ENCODE data around the gene F5. TPM values are rescaled to one million over a fixed set of nuclear protein-coding genes. Genes with fewer than 3 reads are reported as not detected.
"Not testable (repeated sequence)": the region's sequence is repeated elsewhere in the genome, so short reads cannot be mapped to it uniquely, and the experiment has no call there.

F5 gene
- total RNA-seq, 2 donors from 2014 or later: 55.2 to 144 TPM

DNA sequence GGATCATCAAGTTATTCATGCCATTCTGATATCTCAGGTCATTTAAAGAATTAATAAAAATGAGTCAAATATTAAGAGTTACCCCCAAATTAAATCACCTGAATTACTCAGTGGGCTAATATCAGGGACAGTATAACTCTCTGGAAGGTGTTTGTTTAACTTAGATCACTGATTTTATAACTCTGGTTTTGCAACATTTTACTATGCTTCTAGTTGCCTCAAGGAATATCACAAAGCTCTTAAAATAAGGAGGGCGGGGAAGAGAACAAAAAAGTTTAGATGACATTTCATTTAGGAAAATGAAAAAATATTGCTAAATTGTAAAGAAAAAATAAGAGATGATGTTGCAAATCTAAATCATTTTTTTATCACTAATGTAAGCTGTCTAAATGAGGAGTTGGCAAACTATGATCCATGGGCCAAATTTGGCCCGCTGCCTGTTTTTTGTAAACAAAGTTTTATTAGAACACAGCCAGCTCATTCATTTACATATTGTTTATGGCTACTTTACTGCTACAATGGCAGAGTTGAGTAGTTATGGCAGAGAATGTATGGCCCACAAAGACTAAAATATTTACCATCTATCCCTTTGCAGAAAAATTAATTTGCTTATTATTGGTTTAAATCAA lies 68.6 kb downstream of the F5 start:
- no peaks in the 10 kb centered on the region for H3K27me3 Mint-ChIP-seq
- H3K4me1 Mint-ChIP-seq: no peaks in the 10 kb centered on the region
- no peak for ATAC-seq (replicated peaks)
- H3K9me3 Mint-ChIP-seq: no peaks in the 10 kb centered on the region
- H3K36me3 Mint-ChIP-seq (ENCODE audit: low read depth): no peaks in the 10 kb centered on the region
- no peak overlapping the region for H3K4me3 Mint-ChIP-seq
- H3K27ac Mint-ChIP-seq: no peak overlapping the region

DNA sequence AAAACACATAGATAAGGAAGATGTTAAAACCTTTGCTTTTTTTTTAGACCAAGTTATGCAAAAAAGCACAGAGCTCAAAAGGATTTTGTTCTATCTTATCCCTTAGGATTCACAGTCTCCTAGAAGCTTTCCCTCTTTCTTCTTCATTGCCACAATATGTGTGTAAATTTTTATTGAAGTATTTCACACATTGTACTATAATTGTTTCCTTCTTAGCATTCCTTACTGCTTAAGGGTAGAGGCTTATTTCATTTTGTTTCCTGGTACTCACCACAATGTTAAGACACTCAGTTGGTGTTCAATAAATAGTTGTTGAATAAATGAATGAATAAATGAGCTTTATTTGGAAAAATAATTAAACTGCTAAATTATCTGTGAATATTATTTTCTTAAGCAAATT lies 70.6 kb downstream of the F5 start:
- H3K27me3 Mint-ChIP-seq: no peaks in the 10 kb centered on the region
- no peaks in the 10 kb centered on the region for H3K4me1 Mint-ChIP-seq
- no peak for ATAC-seq (replicated peaks)
- no peak overlapping the region for H3K4me3 Mint-ChIP-seq
- no peaks in the 10 kb centered on the region for H3K36me3 Mint-ChIP-seq (ENCODE audit: low read depth)
- no peak overlapping the region for H3K27ac Mint-ChIP-seq
- H3K9me3 Mint-ChIP-seq: no peaks in the 10 kb centered on the region

GRCh38 chr1:169514566-169515270 lies 71.6 kb downstream of the F5 start:
- ATAC-seq (replicated peaks): no peak
- no peak overlapping the region for H3K4me3 Mint-ChIP-seq
- H3K4me1 Mint-ChIP-seq: peaks cover 6% of the 10 kb centered on the region
- H3K27me3 Mint-ChIP-seq: no peaks in the 10 kb centered on the region
- H3K27ac Mint-ChIP-seq: no peak overlapping the region
- H3K9me3 Mint-ChIP-seq: no peaks in the 10 kb centered on the region
- H3K36me3 Mint-ChIP-seq (ENCODE audit: low read depth): no peaks in the 10 kb centered on the region

DNA sequence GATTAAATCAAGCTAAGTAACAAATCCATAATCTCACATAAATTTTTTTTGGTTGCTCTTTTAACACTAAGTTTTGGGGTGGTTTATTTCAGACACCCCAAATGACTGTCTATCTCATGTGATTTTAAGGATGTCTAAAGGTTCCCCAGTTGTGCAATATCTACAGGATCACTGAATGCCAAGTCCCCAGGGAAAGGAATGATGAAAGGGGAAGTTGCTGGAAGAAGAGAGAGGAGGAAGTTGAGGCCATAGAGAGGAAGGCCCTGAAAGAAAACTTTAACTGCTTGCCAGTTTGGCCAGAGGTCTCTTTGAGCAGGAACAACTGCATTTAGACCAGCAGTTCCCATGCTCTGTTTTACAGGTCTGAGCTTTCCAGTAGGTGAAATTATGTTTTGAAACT lies 73.1 kb downstream of the F5 start:
- no peak overlapping the region for H3K4me3 Mint-ChIP-seq
- no peak overlapping the region for H3K27ac Mint-ChIP-seq
- no peaks in the 10 kb centered on the region for H3K27me3 Mint-ChIP-seq
- no peaks in the 10 kb centered on the region for H3K9me3 Mint-ChIP-seq
- H3K4me1 Mint-ChIP-seq: peaks cover 6% of the 10 kb centered on the region
- H3K36me3 Mint-ChIP-seq (ENCODE audit: low read depth): no peaks in the 10 kb centered on the region
- ATAC-seq (replicated peaks): no peak

DNA sequence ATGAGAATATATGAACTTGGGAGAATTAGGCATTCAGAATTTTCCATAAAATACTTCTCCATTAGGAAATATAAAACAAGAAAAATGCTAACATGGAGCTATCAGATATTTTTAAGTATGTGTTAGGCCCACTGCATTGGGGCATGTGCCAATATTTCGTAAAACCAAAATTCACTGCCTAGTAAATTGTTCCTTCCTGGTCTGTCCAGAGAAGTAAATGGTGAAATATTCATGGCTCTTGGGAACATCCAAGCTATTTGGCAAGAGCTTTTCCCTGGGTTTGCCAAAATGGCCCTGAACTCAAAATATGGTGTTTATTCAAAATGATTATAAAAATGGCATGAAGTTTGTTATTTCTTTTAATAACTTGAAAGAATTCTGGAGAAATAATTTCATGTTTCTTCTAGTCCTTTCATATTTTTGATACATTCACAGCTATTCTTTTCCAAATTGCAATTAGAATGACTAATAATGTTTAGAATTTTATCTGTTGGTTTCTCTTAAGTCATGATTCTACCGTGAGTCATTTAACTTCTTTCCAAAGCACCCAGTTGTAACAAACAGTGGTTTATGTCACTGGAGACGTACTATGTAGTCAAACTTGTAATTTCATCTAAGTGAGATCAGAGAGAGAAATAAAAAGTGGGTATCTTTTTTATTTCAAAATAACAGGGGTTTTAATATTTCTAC lies 74.8 kb downstream of the F5 start:
- Mint-ChIP-seq H3K27me3 (no peaks in the 10 kb centered on the region), H3K9me3 (no peaks in the 10 kb centered on the region), H3K4me1 (peaks cover 6% of the 10 kb centered on the region), H3K4me3 (no peak overlapping the region), H3K27ac (peak overlapping the region; percentile 60), H3K36me3 (ENCODE audit: low read depth) (no peaks in the 10 kb centered on the region)
- peak; percentile 93 for ATAC-seq (replicated peaks)

DNA sequence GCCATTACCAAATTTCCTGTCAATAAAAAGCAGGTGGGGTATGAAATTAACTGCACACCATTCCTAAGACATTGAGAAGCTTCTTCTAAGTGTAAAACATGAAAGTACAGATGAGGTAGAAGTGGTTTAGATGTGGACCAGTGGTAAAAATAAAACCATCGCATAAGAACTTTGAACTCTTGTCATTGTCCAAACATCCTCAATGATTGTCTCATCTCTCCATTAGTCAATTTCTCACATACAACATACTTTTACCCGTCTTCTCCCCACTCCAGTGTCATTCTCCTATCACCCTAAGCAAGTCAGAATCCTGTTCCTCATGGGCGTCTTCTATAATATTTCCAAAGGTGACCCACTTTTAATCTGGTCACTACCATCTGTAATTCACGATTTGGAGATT lies 76.2 kb downstream of the F5 start:
- H3K36me3 Mint-ChIP-seq (ENCODE audit: low read depth): no peaks in the 10 kb centered on the region
- H3K9me3 Mint-ChIP-seq: no peaks in the 10 kb centered on the region
- H3K4me1 Mint-ChIP-seq: peaks cover 6% of the 10 kb centered on the region
- H3K27me3 Mint-ChIP-seq: no peaks in the 10 kb centered on the region
- no peak for ATAC-seq (replicated peaks)
- H3K27ac Mint-ChIP-seq: no peak overlapping the region
- no peak overlapping the region for H3K4me3 Mint-ChIP-seq

GRCh38 chr1:169509354-169509753 lies 76.9 kb downstream of the F5 start:
- H3K27ac Mint-ChIP-seq: no peak overlapping the region
- ATAC-seq (replicated peaks): no peak
- H3K4me1 Mint-ChIP-seq: peaks cover 6% of the 10 kb centered on the region
- no peaks in the 10 kb centered on the region for H3K36me3 Mint-ChIP-seq (ENCODE audit: low read depth)
- H3K27me3 Mint-ChIP-seq: no peaks in the 10 kb centered on the region
- H3K9me3 Mint-ChIP-seq: no peaks in the 10 kb centered on the region
- no peak overlapping the region for H3K4me3 Mint-ChIP-seq

DNA sequence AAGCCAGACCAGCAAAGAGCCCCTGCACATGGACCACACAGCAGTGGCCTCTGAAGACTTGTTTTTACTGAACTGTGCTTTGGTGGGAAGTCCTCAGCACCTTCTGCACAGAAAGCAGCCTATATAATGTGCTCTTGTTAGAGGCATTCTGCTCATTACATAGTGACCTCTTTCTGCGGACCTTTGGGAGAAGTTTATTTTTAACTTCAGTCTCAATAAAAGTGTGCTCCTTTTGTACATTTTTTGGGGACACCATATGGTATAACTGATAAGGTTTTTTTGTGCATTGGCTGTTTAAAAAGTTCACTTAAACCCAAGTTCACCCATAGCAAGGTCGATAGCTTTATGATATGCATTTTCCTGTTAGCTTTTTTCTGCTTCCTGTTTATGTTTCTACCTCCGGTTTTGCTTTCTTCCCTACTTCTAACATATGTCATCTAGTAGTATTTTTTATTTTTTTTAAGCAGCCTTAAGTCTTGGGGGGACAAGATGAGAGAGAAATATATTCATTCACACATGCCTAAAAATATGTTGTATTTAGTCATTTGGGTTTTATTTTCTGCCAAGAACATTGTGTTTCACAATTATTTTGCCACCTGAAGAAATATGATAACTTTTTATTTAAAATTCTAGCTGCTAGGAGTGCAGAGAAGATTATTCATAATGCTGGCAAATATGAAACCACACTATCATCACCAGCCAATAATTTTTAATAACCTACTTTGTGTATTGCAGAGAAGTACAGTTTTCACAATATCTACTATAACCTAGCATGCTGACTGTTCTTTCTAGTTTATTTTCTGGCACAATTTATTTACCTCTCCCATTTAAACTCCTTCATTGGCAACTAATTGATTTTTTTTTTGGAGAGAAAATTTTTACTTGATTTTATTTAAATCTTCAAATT lies 77.6 kb downstream of the F5 start:
- no peak for ATAC-seq (replicated peaks)
- Mint-ChIP-seq H3K27ac (no peak overlapping the region), H3K4me3 (no peak overlapping the region)

DNA sequence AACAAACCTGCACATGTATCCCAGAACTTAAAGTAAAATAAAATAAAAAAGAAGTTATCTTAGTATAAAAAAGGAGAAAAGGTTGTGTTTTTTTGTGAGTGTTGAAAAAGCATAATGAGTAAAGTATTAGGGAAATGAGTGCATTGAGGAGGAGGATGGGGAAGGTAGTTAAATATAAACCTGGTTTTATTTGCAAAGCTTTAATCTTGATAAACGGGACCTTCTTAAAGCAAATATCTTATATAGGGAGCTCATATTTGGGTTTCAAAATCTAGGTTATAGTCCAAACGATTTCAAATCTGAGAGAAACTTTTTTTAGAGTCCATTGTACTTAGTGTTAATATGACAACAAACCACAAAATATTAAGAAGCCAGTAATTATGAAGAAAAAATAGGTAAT lies 78.9 kb downstream of the F5 start:
- Mint-ChIP-seq H3K9me3 (no peaks in the 10 kb centered on the region), H3K36me3 (ENCODE audit: low read depth) (no peaks in the 10 kb centered on the region), H3K27ac (no peak overlapping the region), H3K27me3 (no peaks in the 10 kb centered on the region), H3K4me1 (peaks cover 6% of the 10 kb centered on the region), H3K4me3 (no peak overlapping the region)
- no peak for ATAC-seq (replicated peaks)

More for the DNA sequence above, 77.6 kb downstream of the F5 start:
- no peaks in the 10 kb centered on the region for H3K9me3 Mint-ChIP-seq
- H3K4me1 Mint-ChIP-seq: peaks cover 6% of the 10 kb centered on the region
- no peaks in the 10 kb centered on the region for H3K27me3 Mint-ChIP-seq
- no peaks in the 10 kb centered on the region for H3K36me3 Mint-ChIP-seq (ENCODE audit: low read depth)

DNA sequence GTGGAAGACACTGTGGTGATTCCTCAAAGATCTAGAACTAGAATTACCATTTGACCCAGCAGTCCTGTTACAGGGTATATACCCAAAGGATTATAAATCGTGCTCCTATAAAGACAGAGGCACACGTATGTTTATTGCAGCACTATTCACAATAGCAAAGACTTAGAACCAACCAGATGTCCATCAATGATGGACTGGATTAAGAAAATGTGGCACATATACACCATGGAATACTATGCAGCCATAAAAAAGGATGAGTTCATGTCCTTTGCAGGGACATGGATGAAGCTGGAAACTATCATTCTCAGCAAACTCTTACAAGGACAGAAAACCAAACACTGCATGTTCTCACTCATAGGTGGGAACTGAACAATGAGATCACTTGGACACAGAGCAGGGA lies 82.7 kb downstream of the F5 start:
- not testable (repeated sequence) for H3K9me3 Mint-ChIP-seq; H3K27ac Mint-ChIP-seq; H3K36me3 Mint-ChIP-seq (ENCODE audit: low read depth); ATAC-seq (replicated peaks); H3K27me3 Mint-ChIP-seq; H3K4me1 Mint-ChIP-seq; H3K4me3 Mint-ChIP-seq

- Mint-ChIP-seq H3K4me3 (no peak overlapping the region), H3K9me3 (peaks cover 3% of the 10 kb centered on the region), H3K27ac (no peak overlapping the region), H3K27me3 (peaks cover 10% of the 10 kb centered on the region), H3K36me3 (ENCODE audit: low read depth) (no peaks in the 10 kb centered on the region), H3K4me1 (no peaks in the 10 kb centered on the region)
- no peak for ATAC-seq (replicated peaks)
Observed at GRCh38 chr1:169499807-169500206, 86.5 kb downstream of the F5 start.

DNA sequence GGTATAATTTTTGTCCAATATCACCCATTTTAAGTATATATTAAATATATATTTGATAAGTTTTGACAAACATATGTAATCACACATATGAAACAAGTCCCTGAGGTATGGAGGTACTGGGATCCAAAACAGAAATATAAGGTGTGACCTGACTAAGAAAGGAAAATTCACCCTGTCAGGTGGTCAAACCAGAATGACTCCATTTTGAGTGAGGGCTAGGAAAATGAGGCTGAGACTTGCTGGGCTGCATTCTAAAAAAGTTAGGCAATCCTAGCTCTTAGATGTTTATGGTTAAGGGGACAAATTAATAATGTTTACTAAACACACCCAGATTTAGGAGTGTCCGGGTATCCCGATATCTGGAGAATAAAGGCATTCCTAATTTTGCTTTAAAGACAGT lies 89.0 kb downstream of the F5 start:
- peaks cover 3% of the 10 kb centered on the region for H3K9me3 Mint-ChIP-seq
- peaks cover 6% of the 10 kb centered on the region for H3K4me1 Mint-ChIP-seq
- H3K27ac Mint-ChIP-seq: no peak overlapping the region
- no peak overlapping the region for H3K4me3 Mint-ChIP-seq
- peaks cover 10% of the 10 kb centered on the region for H3K27me3 Mint-ChIP-seq
- no peak for ATAC-seq (replicated peaks)
- H3K36me3 Mint-ChIP-seq (ENCODE audit: low read depth): no peaks in the 10 kb centered on the region

- H3K4me3 Mint-ChIP-seq: no peak overlapping the region
- H3K9me3 Mint-ChIP-seq: peaks cover 3% of the 10 kb centered on the region
- H3K27ac Mint-ChIP-seq: peak overlapping the region; percentile 51
- H3K36me3 Mint-ChIP-seq (ENCODE audit: low read depth): no peaks in the 10 kb centered on the region
- peaks cover 15% of the 10 kb centered on the region for H3K4me1 Mint-ChIP-seq
- H3K27me3 Mint-ChIP-seq: peaks cover 10% of the 10 kb centered on the region
- ATAC-seq (replicated peaks): no peak
Observed at GRCh38 chr1:169495916-169496315, 90.4 kb downstream of the F5 start.

- Mint-ChIP-seq H3K27ac (peak overlapping the region; percentile 51), H3K4me1 (peaks cover 15% of the 10 kb centered on the region), H3K9me3 (peaks cover 3% of the 10 kb centered on the region), H3K4me3 (no peak overlapping the region), H3K27me3 (peaks cover 10% of the 10 kb centered on the region), H3K36me3 (ENCODE audit: low read depth) (no peaks in the 10 kb centered on the region)
- peak; percentile 15 for ATAC-seq (replicated peaks)
Observed at GRCh38 chr1:169495046-169495775, 91.1 kb downstream of the F5 start.
